A549 (cell line): Measurements from ENCODE around the gene UBTD2. TPM values are rescaled to one million over a fixed set of nuclear protein-coding genes. Genes with fewer than 3 reads are reported as not detected.

ENCODE experiments used
- ATAC-seq, 2 experiments: fragments of 200-7000 bp in 1 of 2; fragments of >200 bp in 1 of 2; cut with Nextera tagmentation in 1 of 2; cut with Tn5 transposase in 1 of 2; 3 replicates each; pipeline versions ENCODE4 v1.8.0 to v1.9.1; 2018 to 2020; ENCODE audit warnings: mild to moderate bottlenecking in 1 of 2, moderate library complexity in 1 of 2
- CTCF ChIA-PET: fragments of 300-600 bp; sonication (Branson Sonifier 250); formaldehyde crosslinking; extraction: SDS; loops from one replicate; lab custom pipeline; 2021; ENCODE audit warnings: antibody characterized with exemption, inconsistent platforms; lab: Yijun Ruan, JAX
- POLR2A ChIA-PET: fragments of 350-600 bp; formaldehyde crosslinking; extraction: SDS; loops from one replicate; lab custom pipeline; 2021; ENCODE audit warnings: antibody characterized with exemption, inconsistent platforms; lab: Yijun Ruan, JAX
- DNase-seq, 2 experiments: peaks; one replicate each; pipeline versions ENCODE4 v3.0.0 to v3.0.0-alpha.2; 2011 to 2016; ENCODE audit warnings: low read depth in 1 of 2, low spot score in 1 of 2
- FAIRE-seq: peaks from 2 replicates; lab custom pipeline; 2011; peaks lifted over from hg19 to GRCh38; lab: Jason Lieb, UNC
- H3K27ac ChIP-seq, 2 experiments: fragments of >200 bp; sonication (Bioruptor Twin); formaldehyde crosslinking; 3 replicates each; pipeline ENCODE4 v1.5.1; 2016 to 2017
- H3K4me1 ChIP-seq: fragments of >200 bp; sonication (Bioruptor Twin); formaldehyde crosslinking; 3 replicates; pipeline ENCODE4 v1.6.1; 2016
- H3K4me2 ChIP-seq: fragments of >200 bp; sonication (Bioruptor Twin); formaldehyde crosslinking; 3 replicates; pipeline ENCODE4 v1.6.1; 2016
- H3K4me3 ChIP-seq: fragments of >200 bp; sonication (Bioruptor Twin); formaldehyde crosslinking; 3 replicates; pipeline ENCODE4 v1.5.1; 2016
- H3K9me3 ChIP-seq: fragments of >200 bp; sonication (Bioruptor Twin); formaldehyde crosslinking; 3 replicates; pipeline ENCODE4 v1.6.1; 2016
- CBX2 ChIP-seq: fragments of 200-600 bp; sonication (generic); IDR thresholded peaks from 2 replicates; pipeline ENCODE4 v1.6.1; 2016; ENCODE audit warnings: low read depth, mild to moderate bottlenecking, borderline replicate concordance
- CHD2 ChIP-seq: fragments of 150-350 bp; IDR thresholded peaks from 2 replicates; pipeline ENCODE4 v1.6.1; 2014; ENCODE audit warnings: low read length; ENCODE audit not compliant: partially characterized antibody
- CHD4 ChIP-seq: fragments of 200-600 bp; sonication (generic); IDR thresholded peaks from 2 replicates; pipeline ENCODE4 v1.6.1; 2016; ENCODE audit warnings: antibody characterized with exemption, mild to moderate bottlenecking, borderline replicate concordance
- E2F6 ChIP-seq: IDR thresholded peaks from 2 replicates; pipeline ENCODE4 v1.6.1; 2012; ENCODE audit warnings: low read depth, borderline replicate concordance
- EHF ChIP-seq: fragments of 250-450 bp; sonication (Bioruptor Pico); IDR thresholded peaks from 2 replicates; pipeline ENCODE4 v1.5.0; 2020; ENCODE audit warnings: mild to moderate bottlenecking
- EHMT2 ChIP-seq: fragments of 200-600 bp; sonication (generic); IDR thresholded peaks from 2 replicates; pipeline ENCODE4 v1.6.1; 2016; ENCODE audit warnings: antibody characterized with exemption, low read depth, mild to moderate bottlenecking, moderate library complexity
- FOSB ChIP-seq: fragments of 250-450 bp; sonication (Bioruptor Pico); IDR thresholded peaks from 2 replicates; pipeline ENCODE4 v1.5.0; 2020; ENCODE audit warnings: mild to moderate bottlenecking, moderate library complexity
- FOXS1 ChIP-seq: fragments of 250-450 bp; sonication (Bioruptor Pico); IDR thresholded peaks from 2 replicates; pipeline ENCODE4 v1.5.0; 2020; ENCODE audit warnings: mild to moderate bottlenecking, moderate library complexity
- HDAC2 ChIP-seq: fragments of 200-600 bp; sonication (generic); IDR thresholded peaks from 2 replicates; pipeline ENCODE4 v1.6.1; 2016
- HES2 ChIP-seq: fragments of >200 bp; sonication (Bioruptor Twin); formaldehyde crosslinking; IDR thresholded peaks from 2 replicates; pipeline ENCODE4 v1.6.1; 2016
- HEYL ChIP-seq: fragments of 250-450 bp; sonication (Bioruptor Pico); IDR thresholded peaks from 2 replicates; pipeline ENCODE4 v1.8.0; 2021; ENCODE audit warnings: mild to moderate bottlenecking, moderate library complexity
- HOXB13 ChIP-seq: fragments of 250-450 bp; sonication (Bioruptor Pico); IDR thresholded peaks from 2 replicates; pipeline ENCODE4 v1.5.0; 2020; ENCODE audit warnings: low read depth, mild to moderate bottlenecking, moderate library complexity
- KDM1A ChIP-seq: fragments of 200-600 bp; sonication (generic); IDR thresholded peaks from 2 replicates; pipeline ENCODE4 v1.6.1; 2016; ENCODE audit warnings: low read depth, mild to moderate bottlenecking
- KDM5A ChIP-seq: fragments of 200-600 bp; sonication (generic); IDR thresholded peaks from 2 replicates; pipeline ENCODE4 v1.6.1; 2016; ENCODE audit warnings: antibody characterized with exemption, mild to moderate bottlenecking
- MAZ ChIP-seq: fragments of 150-350 bp; IDR thresholded peaks from 2 replicates; pipeline ENCODE4 v1.6.1; 2014; ENCODE audit warnings: antibody characterized with exemption, low read depth, low read length, borderline replicate concordance
- MYC ChIP-seq: IDR thresholded peaks from 2 replicates; pipeline ENCODE4 v1.6.1; 2012; ENCODE audit warnings: mild to moderate bottlenecking, inconsistent platforms, low read length, improper control_type of control experiment, borderline replicate concordance
- NPAS2 ChIP-seq: fragments of 250-450 bp; sonication (Bioruptor Pico); IDR thresholded peaks from 2 replicates; pipeline ENCODE4 v1.8.0; 2022; ENCODE audit warnings: mild to moderate bottlenecking, moderate library complexity, borderline replicate concordance
- POLR2A ChIP-seq: IDR thresholded peaks from 2 replicates; pipeline ENCODE4 v1.6.1; 2012; ENCODE audit warnings: mild to moderate bottlenecking, low read length
- RNF2 ChIP-seq: fragments of 200-600 bp; sonication (generic); IDR thresholded peaks from 2 replicates; pipeline ENCODE4 v1.6.1; 2016; ENCODE audit warnings: low read depth, mild to moderate bottlenecking, antibody characterized with exemption, moderate library complexity, borderline replicate concordance
- SMC3 ChIP-seq: fragments of >200 bp; sonication (Bioruptor Twin); formaldehyde crosslinking; IDR thresholded peaks from 3 replicates; pipeline ENCODE4 v1.6.1; 2018; ENCODE audit warnings: inconsistent platforms
- TFCP2L1 ChIP-seq: fragments of 250-450 bp; sonication (Bioruptor Pico); IDR thresholded peaks from 2 replicates; pipeline ENCODE4 v1.5.0; 2021; ENCODE audit warnings: mild to moderate bottlenecking
- TP53 ChIP-seq: fragments of 250-450 bp; sonication (Bioruptor Pico); IDR thresholded peaks from 2 replicates; pipeline ENCODE4 v1.5.0; 2021; ENCODE audit warnings: mild to moderate bottlenecking, moderate library complexity
- ZC3H11A ChIP-seq: fragments of 450-650 bp; IDR thresholded peaks from 2 replicates; pipeline ENCODE4 v1.6.1; 2014; ENCODE audit warnings: antibody characterized with exemption, mild to moderate bottlenecking
- ZNF302 ChIP-seq: fragments of 250-450 bp; sonication (Bioruptor Pico); IDR thresholded peaks from 2 replicates; pipeline ENCODE4 v1.9.0; 2021; ENCODE audit warnings: inconsistent platforms, mild to moderate bottlenecking, moderate library complexity
- WGBS: methylation state at CpG from one replicate; pipeline ENCODE4 v1.1.6; 2017; ENCODE audit errors: missing lambda C conversion rate; 5-methylcytosine and 5-hydroxymethylcytosine counted together
- polyA plus RNA-seq, 4 experiments: library from polyadenylated mRNA; depleted of rRNA in 3 of 4; stranded (reverse); fragments of >200 nt; fragmentation: RNase III in 1 of 4; extraction: RNeasy Plus Mini Kit Qiagen cat#74134 plus additional on column Dnase treatment in 1 of 4; gene quantifications; 2 replicates in 3 of 4; 3 replicates in 1 of 4; pipeline ENCODE4 v1.2.3, GENCODE V29; 2011 to 2017
- TF ChIP-seq, protein P1 (sequence below): fragments of 250-450 bp; sonication (Bioruptor Pico); IDR thresholded peaks from 2 replicates; pipeline ENCODE4 v1.5.0; 2020; ENCODE audit warnings: low read depth, mild to moderate bottlenecking, moderate library complexity
- TF ChIP-seq, protein P2 (sequence below): fragments of 250-450 bp; sonication (Bioruptor Pico); IDR thresholded peaks from 2 replicates; pipeline ENCODE4 v1.5.0; 2021; ENCODE audit warnings: mild to moderate bottlenecking, moderate library complexity, borderline replicate concordance
- TF ChIP-seq, protein P3 (sequence below): fragments of >200 bp; sonication (Bioruptor Twin); formaldehyde crosslinking; IDR thresholded peaks from 3 replicates; pipeline ENCODE4 v1.6.1; 2016
- TF ChIP-seq, protein P4 (sequence below): IDR thresholded peaks from 2 replicates; pipeline ENCODE4 v1.6.1; 2012

The UBTD2 gene
- polyA plus RNA-seq, 2 of the 4 experiments (the other 2 are of a cell fraction) = 16.4 to 20.9 TPM

GRCh38 chr5:172311026-172311425, 27.5 kb upstream of the UBTD2 start:
- H3K9me3 ChIP-seq = no peaks in the 10 kb centered on the region; the same call in 2 of the 3 replicates
- 70% methylated on average over 7 of the region's 7 CpGs for WGBS
- no peak for ATAC-seq
- H3K4me1 ChIP-seq = peaks cover 13% of the 10 kb centered on the region; the same call in 2 of the 3 replicates
- POLR2A ChIA-PET = no interaction called here
- TF ChIP-seq KDM1A (no peak), POLR2A (no peak), CHD4 (no peak), MYC (no peak), HOXB13 (CRISPR knock-in tag) (no peak), CBX2 (no peak), E2F6 (no peak), EHMT2 (no peak), EHF (CRISPR knock-in tag) (no peak), ZC3H11A (no peak), MAZ (no peak), HES2 (no peak), NPAS2 (no peak), FOSB (no peak), HDAC2 (no peak), RNF2 (no peak)
- TF ChIP-seq, protein P1, sequence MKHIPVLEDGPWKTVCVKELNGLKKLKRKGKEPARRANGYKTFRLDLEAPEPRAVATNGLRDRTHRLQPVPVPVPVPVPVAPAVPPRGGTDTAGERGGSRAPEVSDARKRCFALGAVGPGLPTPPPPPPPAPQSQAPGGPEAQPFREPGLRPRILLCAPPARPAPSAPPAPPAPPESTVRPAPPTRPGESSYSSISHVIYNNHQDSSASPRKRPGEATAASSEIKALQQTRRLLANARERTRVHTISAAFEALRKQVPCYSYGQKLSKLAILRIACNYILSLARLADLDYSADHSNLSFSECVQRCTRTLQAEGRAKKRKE = no peak
- TF ChIP-seq, protein P2, sequence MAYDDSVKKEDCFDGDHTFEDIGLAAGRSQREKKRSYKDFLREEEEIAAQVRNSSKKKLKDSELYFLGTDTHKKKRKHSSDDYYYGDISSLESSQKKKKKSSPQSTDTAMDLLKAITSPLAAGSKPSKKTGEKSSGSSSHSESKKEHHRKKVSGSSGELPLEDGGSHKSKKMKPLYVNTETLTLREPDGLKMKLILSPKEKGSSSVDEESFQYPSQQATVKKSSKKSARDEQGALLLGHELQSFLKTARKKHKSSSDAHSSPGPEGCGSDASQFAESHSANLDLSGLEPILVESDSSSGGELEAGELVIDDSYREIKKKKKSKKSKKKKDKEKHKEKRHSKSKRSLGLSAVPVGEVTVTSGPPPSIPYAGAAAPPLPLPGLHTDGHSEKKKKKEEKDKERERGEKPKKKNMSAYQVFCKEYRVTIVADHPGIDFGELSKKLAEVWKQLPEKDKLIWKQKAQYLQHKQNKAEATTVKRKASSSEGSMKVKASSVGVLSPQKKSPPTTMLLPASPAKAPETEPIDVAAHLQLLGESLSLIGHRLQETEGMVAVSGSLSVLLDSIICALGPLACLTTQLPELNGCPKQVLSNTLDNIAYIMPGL (CRISPR knock-in tag) = no peak
- TF ChIP-seq, protein P3, sequence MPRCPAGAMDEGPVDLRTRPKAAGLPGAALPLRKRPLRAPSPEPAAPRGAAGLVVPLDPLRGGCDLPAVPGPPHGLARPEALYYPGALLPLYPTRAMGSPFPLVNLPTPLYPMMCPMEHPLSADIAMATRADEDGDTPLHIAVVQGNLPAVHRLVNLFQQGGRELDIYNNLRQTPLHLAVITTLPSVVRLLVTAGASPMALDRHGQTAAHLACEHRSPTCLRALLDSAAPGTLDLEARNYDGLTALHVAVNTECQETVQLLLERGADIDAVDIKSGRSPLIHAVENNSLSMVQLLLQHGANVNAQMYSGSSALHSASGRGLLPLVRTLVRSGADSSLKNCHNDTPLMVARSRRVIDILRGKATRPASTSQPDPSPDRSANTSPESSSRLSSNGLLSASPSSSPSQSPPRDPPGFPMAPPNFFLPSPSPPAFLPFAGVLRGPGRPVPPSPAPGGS = no peak
- TF ChIP-seq, all 56 proteins: peak for 0
- Histone ChIP-seq H3K4me2 (no peak overlapping the region), H3K4me3 (no peak overlapping the region), H3K27ac (no peak overlapping the region)
- DNase-seq (no peak), FAIRE-seq (no peak)
- CTCF ChIA-PET = interaction anchor here (0.6 to 0.9 kb wide), 2 partner anchors 15 to 50 kb away, joined by 3 read pairs; no protein-coding TSS in a partner anchor

GRCh38 chr5:172305380-172305779, 21.8 kb upstream of the UBTD2 start:
- ATAC-seq (no peak), DNase-seq (no peak), FAIRE-seq (no peak)
- no peak overlapping the region for H3K4me2 ChIP-seq
- ChIA-PET POLR2A (no interaction called here), CTCF (interaction anchor here (0.9 to 4.3 kb wide), 2 partner anchors 12 to 13 kb away, joined by 5 to 32 read pairs; no protein-coding TSS in a partner anchor)
- H3K27ac ChIP-seq = no peak overlapping the region
- no peaks in the 10 kb centered on the region for H3K4me1 ChIP-seq
- WGBS = 47% methylated on average over 2 of the region's 2 CpGs
- TF ChIP-seq TP53 (no peak), CHD2 (no peak), ZNF302 (CRISPR knock-in tag) (no peak), HEYL (CRISPR knock-in tag) (no peak), TFCP2L1 (CRISPR knock-in tag) (no peak), CHD4 (no peak), FOXS1 (CRISPR knock-in tag) (no peak), EHF (CRISPR knock-in tag) (no peak), SMC3 (no peak), KDM5A (no peak)
- TF ChIP-seq, protein P1 = no peak
- TF ChIP-seq, protein P4, sequence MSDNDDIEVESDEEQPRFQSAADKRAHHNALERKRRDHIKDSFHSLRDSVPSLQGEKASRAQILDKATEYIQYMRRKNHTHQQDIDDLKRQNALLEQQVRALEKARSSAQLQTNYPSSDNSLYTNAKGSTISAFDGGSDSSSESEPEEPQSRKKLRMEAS = no peak
- peaks cover 11% of the 10 kb centered on the region; the same call in 2 of the 3 replicates for H3K9me3 ChIP-seq
- H3K4me3 ChIP-seq = no peak overlapping the region
